Umbilical cord (tissue), 2 donors: ENCODE results near the gene ACACB. TPM values are rescaled to one million over a fixed set of nuclear protein-coding genes. Genes with fewer than 3 reads are reported as not detected.

Experiments
- DNase-seq: peaks from one replicate; pipeline ENCODE4 v3.0.0-alpha.2; 2015; ENCODE audit warnings: low spot score
- total RNA-seq: library from RNA; depleted of rRNA; stranded (reverse); fragments of >200 nt; gene quantifications from one replicate; pipeline ENCODE4 v1.2.3, GENCODE V29; 2014; ENCODE audit warnings: low replicate concordance; ENCODE audit not compliant: insufficient read depth

ACACB gene
- total RNA-seq, 1 donor from 2014 or later = 27.9 TPM

DNA sequence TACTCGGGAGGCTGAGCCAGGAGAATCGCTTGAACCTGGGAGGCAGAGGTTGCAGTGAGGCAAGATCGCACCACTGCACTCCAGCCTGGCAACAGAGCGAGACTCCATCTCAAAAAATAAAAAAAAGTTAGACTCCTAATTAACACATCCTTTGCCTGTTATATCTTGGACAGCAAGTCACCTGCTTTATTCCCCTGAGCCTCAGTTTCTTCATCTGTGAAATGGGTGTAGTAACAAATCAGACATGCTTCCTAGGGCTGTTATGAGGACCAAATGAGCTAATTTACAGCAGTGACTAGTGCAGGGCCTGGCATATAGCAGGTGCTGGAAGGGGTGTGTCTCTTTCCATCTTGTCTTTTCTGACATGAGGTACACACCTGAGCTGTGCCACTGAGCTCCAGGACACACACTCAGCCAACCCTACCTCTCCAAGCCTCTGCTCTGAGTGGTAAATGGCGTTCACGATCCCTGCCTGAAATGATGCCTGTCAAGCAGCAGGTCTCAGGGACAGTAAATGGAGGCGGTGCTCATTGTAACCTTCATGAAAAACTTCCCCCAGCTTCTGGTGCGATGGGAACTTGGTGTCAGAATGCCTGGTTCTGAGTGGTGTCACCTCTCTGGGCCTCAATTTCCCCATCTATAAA is 161.0 kb downstream of the ACACB start:
- no peak for DNase-seq

DNA sequence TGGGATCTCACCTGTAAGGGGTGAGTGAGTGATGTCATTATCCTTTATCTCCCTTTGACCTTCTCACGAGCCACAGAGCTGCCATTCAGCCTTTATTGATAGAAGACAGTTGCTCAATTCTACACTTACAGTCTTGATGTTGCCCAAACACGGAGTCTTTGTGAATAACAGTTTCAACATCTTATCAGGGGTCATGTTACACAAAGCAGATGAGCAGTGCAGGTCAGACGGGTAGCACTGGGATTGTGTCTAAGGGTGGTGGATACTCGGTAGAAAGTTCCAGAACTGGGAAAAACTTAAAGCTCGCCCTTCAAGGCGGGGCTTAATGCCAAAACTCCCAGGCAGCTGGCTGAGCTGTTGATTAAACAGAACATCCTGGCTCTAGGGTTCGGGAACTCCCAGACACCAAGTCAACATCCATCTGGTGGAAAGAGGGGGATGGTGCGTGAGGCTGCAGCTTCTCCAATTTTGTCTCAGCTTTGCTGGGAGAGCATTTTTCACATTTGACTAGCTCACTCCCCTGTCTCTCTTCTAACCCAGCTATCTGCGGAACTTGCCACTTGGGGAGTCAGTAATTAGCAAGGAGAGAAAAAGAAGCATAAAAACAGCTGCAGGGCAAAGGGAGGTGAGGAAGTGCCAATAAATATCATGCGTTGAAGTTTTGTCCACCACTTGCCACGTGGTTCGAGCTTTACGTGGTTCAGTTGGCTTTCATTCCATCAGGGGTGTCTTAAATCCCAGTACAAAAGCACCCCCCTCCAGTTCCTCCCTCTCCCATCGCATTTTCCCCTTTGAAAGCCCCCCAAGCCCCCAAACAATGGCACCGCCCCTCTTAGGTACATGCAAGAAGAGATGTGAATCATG is 161.7 kb downstream of the ACACB start:
- DNase-seq = peak; percentile 82

DNA sequence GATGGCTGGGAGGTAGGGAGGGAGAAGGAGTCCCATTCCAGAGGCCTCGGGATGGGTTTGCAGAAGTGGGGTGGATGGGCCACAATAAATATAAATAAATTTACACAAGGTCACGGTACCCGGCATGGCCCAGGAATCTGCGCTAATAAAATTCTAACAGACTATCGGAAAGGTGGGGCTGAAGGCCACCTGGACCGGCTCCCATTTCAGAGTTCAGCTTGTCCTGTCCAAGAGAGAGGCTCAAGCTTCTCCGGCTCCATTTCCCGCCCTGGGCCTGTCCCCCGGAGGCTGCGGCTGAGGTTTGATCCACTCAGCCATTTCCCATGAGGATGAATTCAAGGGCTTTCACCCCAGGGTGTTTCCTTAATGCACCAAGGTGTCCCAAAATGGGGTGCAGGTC is 162.5 kb downstream of the ACACB start:
- no peak for DNase-seq

DNA sequence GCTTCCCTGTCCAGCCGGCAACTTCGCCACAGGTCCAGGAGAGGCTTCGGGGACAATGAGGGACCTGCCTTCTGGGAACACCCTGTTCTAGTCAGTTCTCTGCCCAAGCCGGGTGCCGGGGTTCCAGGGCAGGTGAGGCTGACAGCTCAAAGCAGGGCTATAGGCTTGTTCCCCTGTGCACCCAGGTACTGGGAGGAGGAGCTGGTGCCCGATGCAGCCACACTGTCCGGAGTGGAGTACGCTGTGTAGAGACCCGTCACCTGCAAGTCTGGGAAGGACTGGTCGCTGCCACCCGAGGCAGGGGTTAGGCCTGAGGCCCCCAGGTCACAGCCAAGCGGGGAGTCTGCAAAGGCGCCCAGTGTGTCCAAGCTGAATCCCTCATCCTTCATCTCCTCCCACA is 163.1 kb downstream of the ACACB start:
- DNase-seq = no peak

DNA sequence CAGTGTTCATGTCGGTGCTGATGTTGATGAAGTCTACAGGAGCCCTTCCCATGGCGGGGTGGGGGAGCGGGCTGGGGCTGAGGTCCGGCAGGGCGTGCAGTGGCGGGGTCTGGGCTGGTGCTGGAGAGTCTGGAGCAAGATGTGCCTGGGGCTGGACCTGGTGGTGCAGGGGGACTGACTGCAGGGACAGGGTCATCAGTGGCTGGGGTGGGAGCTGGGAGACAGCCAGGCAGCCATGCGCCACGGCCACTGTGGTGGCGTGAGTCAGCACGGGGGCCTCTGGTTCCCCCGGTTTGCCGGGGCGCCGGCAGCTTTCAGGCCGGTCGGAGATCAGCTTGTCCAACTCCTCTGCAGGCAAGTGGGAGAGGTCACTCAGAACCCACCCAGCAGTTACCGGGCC is 165.1 kb downstream of the ACACB start:
- no peak for DNase-seq

DNA sequence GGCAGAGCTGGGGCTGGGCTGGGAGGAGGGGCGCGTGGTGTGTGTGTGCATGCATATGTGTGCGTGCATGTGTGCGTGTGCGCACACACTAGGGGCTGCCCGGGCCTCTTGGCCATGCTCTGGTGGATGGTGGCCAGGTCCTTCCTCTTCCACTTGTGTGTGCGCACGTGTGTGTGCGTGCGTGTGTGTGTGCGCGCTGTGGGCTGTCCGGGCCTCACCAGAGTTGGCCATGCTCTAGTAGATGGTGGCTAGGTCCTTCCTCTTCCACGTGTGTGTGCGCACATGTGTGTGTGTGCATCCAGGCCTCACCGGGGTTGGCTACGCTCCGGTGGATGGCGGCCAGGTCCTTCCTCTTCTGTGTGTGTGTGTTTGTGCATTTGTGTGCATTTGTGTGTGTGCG is 168.0 kb downstream of the ACACB start:
- no peak for DNase-seq

DNA sequence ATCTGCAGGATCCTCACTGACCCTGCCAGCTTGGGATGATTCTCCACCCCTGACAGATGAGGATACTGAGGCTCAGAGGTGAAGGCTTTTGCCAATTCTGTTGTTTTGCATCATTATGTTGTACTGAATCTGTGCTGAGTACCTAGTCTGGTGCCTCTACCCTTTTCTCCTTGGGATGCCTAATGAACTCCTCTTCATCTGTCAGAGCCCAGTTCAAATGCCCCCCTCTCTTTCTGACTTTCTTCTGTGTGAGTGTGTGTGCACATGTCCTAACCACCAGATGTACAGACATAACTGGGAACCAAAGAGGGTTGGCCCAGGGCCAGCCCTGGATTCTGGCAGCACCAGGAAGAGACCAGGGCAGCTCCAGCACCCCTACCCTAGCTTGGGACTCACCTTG is 169.9 kb downstream of the ACACB start:
- DNase-seq = no peak

DNA sequence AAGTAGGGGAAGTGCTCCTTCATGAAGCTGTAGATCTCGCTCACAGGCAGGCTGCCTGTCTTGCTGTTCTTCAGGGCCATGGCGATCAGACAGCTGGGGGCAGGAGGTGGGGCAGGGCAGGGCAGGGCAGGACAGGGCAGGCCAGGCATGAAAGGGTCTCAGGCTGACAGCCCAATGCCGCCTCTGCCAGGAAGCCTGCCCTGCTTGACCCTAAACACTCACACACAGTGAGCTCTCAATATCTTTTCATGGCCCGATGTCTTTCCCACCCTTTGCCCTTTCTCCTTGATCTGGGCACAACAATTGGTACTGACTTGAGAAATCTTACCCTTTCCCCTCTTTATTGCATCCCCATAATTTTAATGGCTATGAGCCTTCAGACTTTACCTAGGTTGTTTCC is 170.3 kb downstream of the ACACB start:
- no peak for DNase-seq

DNA sequence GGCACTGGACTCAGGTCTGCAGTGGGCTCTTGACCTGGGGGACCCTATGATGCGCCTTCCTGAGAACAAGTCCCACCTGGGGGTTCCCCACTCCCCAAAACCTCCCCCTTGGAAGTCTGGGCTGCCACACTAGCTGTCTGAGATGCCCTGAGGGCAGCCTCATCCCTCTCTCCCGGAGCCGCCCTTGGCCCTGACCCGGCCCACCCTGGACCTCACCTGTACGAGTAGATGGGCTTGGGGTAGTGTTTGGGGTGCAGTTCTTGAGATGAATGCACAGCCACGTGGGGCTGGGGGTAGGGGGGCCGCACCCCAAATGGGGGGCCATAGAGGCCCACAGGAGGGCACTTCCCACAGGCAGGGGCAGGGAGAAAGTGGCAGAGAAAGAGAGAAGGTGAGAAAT is 170.8 kb downstream of the ACACB start:
- DNase-seq = no peak

DNA sequence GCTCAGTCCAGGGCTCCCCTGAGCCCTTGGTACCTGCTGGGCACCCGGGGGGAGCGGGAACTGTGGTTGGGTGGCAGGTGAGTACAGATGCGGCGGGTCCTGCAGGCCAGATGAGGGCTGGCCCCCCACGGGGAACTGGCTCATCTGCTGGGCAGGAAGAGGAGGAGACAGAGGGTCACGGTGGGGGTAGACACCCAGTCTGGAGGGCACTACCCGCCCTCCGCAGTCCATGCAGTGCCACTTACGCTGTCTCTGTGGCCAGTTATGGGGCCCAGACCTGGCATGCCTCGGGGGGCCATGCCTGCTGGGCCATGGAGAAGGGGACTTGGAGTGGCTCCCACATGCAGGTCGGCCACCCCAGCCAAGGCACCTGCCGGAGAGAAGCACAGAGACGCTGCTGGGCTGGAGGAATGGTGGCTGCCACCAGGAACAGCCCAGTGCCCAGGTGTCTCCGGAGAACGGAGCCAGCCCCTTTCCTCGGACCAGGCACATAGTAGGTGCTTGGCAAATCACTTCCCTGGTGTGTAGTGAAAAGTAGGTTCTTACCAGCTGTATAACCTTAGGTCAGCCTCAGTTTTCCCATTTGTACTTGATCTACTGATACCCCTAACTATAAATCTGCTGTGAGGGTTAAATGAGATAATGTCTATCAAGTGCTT is 171.6 kb downstream of the ACACB start:
- no peak for DNase-seq

DNA sequence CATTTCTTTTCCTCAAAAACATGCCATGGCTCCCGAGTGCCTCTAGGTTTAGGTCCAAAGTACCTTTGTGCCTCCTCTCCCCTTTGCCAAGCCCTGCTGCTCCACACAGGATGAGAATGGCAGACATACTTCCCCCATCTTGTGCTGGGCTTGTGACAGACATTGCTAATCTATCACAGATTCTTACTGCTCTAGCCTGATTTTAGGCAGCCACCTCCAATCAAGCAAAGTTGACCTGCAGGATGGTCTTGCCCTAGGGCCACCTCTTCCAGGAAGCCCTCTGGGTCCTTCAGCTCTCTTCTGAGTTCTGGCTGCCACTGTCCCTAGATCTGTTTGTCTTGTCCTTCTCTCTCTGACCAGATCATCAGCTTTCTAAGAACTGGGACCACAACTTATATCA is 172.2 kb downstream of the ACACB start:
- no peak for DNase-seq

DNA sequence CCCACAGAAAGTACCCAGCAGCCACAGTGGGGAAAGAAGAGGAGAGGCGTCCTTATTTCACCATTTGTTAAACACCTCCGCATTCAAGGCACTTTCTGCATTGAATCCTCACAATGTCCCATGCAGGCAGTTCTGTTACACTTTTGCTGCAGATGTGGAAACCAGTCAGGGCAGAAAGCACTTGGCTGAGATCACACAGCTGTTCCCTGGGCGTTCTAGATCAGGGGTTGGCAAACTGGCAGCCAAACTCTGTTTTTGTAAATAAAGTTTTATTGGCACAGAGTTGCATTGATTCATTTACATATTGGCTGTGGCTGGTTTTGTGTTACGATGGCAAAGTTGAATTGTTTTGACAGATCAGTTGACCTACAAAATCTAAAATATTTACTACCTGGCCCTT is 172.6 kb downstream of the ACACB start:
- no peak for DNase-seq

DNA sequence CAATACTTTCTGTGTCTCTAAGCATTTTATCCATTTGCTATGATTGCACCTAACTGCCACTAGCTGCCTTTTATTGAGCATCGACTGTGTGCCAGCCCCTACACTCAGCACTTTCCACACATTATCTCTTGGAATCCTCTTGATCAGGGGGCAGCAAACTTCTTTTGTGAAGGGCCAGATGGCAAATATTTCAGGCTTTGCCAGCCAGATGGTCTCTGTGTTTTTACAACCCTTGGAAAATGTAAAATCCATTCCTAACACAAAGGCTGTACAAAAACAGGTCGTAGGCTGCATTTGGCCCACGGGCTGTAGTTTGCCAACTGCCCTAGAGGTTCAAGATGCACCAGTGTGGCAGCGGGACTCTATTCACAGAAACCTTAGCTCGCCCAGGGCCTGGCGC is 173.2 kb downstream of the ACACB start:
- DNase-seq = no peak

DNA sequence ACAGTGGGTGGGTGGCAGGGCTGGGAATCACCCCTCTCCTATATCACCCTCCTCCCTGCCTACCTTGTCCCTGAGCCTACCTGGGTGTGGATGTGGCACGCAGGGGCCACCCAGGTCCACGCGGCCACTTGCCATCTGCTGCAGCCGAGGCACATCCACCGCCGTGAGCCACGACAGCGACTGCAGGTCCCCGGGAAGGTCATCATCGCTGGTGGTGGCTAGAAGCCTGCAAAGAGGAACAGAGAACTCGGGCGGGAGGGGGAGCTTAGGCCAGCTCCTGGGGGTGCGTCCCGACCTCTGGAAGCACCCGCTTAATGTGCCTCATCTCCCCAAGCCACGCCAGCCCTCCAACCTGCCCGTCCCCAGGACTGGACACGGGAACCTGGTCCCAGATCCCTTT is 173.7 kb downstream of the ACACB start:
- no peak for DNase-seq

DNA sequence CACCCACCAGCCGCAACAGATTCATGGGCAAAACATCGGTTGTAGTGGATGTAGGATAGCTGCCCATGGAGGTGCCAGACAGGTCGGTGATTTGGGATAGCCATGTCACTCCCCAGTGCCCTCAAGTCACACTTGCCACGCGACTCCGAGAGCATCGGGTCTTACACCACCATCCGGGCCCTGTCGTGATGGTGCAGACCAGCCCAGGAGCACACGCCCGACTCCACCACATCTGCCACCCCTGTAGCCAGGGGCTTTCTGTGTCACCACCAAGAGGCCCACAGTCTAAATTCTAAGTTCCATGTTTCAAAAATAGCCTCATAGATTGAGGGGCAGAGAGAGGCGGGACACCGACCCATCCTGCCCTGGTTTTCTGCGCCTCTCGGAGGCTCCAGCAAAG is 174.7 kb downstream of the ACACB start:
- no peak for DNase-seq

DNA sequence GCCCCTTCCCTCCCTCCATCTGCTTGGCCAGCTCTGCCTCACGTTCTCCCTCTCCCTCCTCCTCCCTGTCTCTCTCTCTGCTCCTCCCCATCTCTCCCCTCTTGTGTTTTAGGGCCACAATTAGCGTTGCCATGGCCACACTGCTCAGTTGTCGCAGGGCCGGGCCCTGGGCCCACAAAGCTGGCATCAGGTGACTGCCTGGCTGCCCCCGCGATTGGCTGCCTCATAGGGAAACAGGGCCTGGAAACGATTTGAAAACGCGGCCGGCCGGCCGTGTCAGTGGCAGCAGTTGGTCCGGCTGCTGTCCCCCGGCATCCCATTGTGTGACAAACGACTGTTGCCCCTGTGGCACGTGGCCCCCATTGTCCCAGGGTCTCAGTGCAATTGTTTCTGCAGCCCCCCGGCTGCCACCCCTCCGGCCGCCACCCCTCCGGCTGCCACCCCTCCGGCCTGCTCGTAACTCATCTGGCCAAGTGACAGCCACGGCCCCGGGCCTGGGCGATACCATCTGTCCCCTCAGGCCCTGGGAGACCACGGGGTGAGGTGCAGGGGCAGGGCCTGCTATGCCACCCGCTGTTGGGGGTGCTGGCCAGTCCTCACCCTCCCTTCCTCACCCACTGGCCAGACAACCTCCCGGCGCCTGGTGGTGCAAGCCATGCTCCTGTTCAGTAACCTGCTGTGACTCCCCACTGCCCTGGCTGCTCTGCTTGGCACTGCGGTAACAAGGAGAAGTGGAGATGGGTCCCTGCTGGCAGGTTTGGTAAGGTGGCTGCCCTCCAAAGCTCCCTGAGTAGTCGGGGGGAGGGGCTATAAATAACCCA is 175.3 kb downstream of the ACACB start:
- DNase-seq = peak; percentile 66

DNA sequence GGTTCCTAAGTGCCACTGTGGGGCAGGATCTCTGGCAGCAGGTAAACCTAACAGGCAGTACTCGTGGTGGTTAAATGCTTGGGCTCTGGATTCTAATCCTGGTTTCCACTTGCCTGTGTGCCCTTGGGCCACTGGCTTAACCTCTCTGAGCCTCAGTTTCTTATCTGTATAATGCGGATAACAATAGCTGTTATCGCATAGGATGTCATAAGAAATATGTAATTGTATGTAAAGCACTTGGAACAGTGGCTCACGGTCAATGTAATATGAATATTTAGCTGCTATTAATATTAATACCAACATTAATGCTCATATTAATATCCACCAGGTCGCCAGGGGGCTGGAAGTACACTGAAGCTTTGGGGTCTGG is 175.9 kb downstream of the ACACB start:
- no peak for DNase-seq

DNA sequence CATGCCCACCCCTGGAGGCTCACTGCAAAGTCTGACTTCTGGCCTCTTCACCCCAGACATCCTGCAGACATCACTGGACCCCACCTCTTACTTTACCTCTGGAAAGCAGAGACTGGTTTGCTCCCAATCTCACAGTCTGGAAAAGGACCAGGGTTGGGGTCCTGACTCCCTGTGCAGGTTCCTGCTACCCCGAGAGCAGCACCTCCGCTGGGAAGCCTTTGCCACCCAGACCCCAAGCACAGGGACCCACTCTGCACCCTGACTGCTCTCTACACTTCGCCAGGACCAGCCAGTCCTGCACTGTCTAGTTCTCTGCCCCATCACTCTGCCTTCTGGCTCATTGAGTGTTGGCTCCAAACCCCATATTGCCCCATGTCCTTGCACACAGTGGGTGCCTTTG is 176.7 kb downstream of the ACACB start:
- no peak for DNase-seq

DNA sequence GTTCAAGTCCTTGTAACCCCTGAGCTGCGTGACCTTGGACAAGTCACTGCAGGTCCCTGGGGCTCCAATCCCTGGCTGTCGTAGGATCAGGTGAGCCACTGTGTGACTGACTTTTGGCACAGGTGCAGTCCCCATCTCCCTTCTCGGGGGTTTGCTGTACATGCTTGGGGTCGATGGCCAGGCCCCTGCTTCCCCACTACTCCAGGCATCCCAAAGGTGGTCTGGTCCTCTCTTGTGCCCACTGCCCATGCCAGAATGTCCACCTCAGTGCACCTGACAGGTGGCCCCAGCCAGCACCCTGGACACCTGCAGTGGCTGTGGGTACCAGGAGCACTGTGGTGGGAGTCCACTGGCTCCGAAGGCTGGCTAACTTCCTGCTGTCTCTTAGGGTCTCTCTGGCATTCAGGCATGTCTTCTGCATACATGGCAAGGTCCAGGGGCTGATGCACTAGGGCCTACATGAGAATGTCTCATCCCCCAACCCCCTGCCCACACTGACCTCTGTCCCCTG is 178.0 kb downstream of the ACACB start:
- DNase-seq = no peak

DNA sequence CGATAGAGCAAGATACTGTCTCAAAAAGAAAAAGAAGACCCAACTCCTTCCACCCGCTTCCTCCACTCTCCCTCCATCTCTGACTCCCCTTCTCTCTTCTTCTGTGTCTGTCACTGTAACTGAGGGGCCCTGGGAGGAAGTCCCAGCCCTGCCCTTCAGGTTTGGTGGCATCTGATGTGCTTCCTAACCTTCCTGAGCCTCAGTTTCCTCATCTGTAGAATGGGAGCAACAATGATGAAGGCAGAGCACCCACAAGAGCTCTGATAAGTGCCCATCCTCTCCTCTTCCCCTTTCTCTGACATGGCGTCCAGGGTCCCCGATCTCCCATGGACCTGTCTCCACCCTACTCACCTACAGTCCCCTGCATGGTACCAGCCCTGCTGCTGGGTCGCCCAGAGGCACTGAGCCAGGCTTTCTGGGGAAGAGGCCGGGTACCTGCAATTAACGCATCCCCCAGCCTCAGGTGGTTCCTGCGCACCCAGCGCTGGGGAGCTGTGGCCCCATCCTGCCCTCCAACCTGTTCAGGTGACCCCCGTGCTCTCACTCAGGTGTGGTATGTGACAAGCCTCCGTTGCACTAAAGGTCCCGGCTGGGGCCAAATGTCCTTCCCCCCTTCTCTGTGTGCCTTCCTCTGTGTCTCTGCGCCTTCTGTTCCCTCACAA is 179.5 kb downstream of the ACACB start:
- no peak for DNase-seq

DNA sequence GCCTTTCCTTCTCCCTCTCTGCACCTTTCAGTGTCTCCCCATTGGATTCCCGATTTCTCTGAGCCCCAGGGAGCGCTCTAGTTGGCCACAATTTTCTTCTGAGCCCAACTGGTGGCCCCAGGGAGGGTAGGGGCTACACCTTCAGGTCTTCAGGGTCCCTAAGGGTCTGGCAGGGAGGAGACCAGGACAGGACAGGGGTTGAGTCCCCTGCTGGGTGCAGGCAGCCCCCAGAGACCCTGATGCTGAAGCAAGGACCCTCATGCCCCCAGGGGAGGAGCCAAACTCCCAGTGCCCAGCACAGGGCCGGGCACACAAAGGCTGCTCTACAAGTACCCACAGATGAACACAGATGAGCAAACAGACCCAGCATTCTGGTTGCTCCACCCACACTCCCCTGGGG is 180.0 kb downstream of the ACACB start:
- no peak for DNase-seq
